ENCODE results near the gene MTG2. TPM values are rescaled to one million over a fixed set of nuclear protein-coding genes. Genes with fewer than 3 reads are reported as not detected.

Gene MTG2
- total and polyA plus RNA-seq, 2 of the 13 experiments (the other 11 are each of a cell fraction or from before 2014, with no cell fraction given): 20.4 to 37.8 TPM

DNA sequence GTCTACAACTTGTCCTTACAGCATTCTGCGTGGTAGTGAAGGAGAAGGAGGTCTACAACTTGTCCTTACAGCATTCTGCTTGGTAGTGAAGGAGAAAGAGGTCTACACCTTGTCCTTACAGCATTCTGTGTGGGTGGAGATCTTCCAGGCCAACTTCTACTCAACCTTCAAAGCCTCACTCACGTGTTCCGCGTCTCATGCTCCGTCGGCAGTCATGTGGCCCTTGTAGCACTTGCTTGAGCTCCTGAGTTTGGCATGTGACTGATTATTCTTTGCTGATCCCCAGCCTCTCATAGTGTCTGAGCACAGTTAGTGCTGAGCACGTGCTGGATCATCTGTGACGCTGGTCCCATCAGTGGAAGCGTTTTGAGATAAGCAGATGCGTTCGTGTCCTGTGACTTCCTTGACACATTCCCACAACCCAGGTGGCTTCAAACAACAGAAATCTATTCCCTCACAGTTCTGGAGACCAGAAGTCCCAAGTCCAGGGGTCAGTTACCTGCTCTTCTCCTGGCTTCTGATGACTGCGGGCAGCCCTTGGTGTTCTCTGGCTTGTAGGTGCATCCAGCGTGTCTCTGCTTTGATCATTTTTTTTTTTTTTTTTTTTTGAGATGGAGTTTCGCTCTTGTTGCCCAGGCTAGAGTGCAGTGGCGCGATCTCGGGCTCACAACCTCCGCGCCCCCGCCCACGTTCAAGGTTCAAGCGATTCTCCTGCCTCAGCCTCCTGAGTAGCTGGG is 36.6 kb upstream of the MTG2 start (continued):
- TF ChIP-seq ZNF468 (CRISPR knock-in tag; IDR thresholded peaks at IDR 0.05) (no peak), ZSCAN12 (CRISPR knock-in tag; IDR thresholded peaks at IDR 0.05) (no peak), SRSF9 (IDR thresholded peaks at IDR 0.05; ENCODE audit: borderline replicate concordance, insufficient read depth, low read depth, low read length, poor library complexity, severe bottlenecking) (no peak), BRD4 (CRISPR knock-in tag; IDR thresholded peaks at IDR 0.05) (0 out of 2 replicates have a peak, but pooled peaks have one; percentile 30), SP5 (CRISPR knock-in tag; IDR thresholded peaks at IDR 0.05; ENCODE audit: borderline replicate concordance, low read depth) (no peak; the same call in 1 of the 2 replicates), YY1 (IDR thresholded peaks at IDR 0.05; ENCODE audit: insufficient read depth, insufficient replicate concordance, low read depth, low read length) (no peak), KAT2B (IDR thresholded peaks at IDR 0.05; ENCODE audit: borderline replicate concordance, low read depth, low read length) (no peak), ZNF652 (CRISPR knock-in tag; IDR thresholded peaks at IDR 0.05; ENCODE audit: borderline replicate concordance, low read depth) (0 out of 2 replicates have a peak, but pooled peaks have one; percentile 28), ZNF549 (CRISPR knock-in tag; IDR thresholded peaks at IDR 0.05) (no peak), ZNF879 (CRISPR knock-in tag; IDR thresholded peaks at IDR 0.05) (no peak), ZNF607 (CRISPR knock-in tag; IDR thresholded peaks at IDR 0.05; ENCODE audit: borderline replicate concordance) (peak; percentile 18; the same call in 1 of the 2 replicates), TSC22D2 (CRISPR knock-in tag; IDR thresholded peaks at IDR 0.05; ENCODE audit: borderline replicate concordance) (peak; percentile 82; the same call in 1 of the 2 replicates), JDP2 (CRISPR knock-in tag; IDR thresholded peaks at IDR 0.05; ENCODE audit: borderline replicate concordance) (no peak), ZNF746 (CRISPR knock-in tag; IDR thresholded peaks at IDR 0.05) (no peak), AGO2 (optimal IDR thresholded peaks at IDR 0.05; ENCODE audit: low read depth, low read length) (no peak), ZNF317 (CRISPR knock-in tag; IDR thresholded peaks at IDR 0.05) (0 out of 2 replicates have a peak, but pooled peaks have one; percentile 50), NFKB2 (CRISPR knock-in tag; IDR thresholded peaks at IDR 0.05; ENCODE audit: borderline replicate concordance) (peak; percentile 82), ZFP36L1 (CRISPR knock-in tag; IDR thresholded peaks at IDR 0.05) (no peak), FOXC1 (CRISPR knock-in tag; IDR thresholded peaks at IDR 0.05; ENCODE audit: borderline replicate concordance) (peak; percentile 69; the same call in 1 of the 2 replicates), MTF1 (CRISPR knock-in tag; IDR thresholded peaks at IDR 0.05) (no peak), ONECUT2 (CRISPR knock-in tag; IDR thresholded peaks at IDR 0.05) (no peak), ZNF367 (CRISPR knock-in tag; IDR thresholded peaks at IDR 0.05; ENCODE audit: borderline replicate concordance) (no peak)
- TF ChIP-seq, protein P1, sequence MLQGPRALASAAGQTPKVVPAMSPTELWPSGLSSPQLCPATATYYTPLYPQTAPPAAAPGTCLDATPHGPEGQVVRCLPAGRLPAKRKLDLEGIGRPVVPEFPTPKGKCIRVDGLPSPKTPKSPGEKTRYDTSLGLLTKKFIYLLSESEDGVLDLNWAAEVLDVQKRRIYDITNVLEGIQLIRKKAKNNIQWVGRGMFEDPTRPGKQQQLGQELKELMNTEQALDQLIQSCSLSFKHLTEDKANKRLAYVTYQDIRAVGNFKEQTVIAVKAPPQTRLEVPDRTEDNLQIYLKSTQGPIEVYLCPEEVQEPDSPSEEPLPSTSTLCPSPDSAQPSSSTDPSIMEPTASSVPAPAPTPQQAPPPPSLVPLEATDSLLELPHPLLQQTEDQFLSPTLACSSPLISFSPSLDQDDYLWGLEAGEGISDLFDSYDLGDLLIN (CRISPR knock-in tag; IDR thresholded peaks at IDR 0.05; ENCODE audit: borderline replicate concordance): no peak
- TF ChIP-seq, protein P2, sequence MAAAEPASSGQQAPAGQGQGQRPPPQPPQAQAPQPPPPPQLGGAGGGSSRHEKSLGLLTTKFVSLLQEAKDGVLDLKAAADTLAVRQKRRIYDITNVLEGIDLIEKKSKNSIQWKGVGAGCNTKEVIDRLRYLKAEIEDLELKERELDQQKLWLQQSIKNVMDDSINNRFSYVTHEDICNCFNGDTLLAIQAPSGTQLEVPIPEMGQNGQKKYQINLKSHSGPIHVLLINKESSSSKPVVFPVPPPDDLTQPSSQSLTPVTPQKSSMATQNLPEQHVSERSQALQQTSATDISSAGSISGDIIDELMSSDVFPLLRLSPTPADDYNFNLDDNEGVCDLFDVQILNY (CRISPR knock-in tag; conservative IDR thresholded peaks at IDR 0.05): no peak
- TF ChIP-seq, protein P3, sequence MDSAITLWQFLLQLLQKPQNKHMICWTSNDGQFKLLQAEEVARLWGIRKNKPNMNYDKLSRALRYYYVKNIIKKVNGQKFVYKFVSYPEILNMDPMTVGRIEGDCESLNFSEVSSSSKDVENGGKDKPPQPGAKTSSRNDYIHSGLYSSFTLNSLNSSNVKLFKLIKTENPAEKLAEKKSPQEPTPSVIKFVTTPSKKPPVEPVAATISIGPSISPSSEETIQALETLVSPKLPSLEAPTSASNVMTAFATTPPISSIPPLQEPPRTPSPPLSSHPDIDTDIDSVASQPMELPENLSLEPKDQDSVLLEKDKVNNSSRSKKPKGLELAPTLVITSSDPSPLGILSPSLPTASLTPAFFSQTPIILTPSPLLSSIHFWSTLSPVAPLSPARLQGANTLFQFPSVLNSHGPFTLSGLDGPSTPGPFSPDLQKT (CRISPR knock-in tag; IDR thresholded peaks at IDR 0.05; ENCODE audit: borderline replicate concordance): no peak
- TF ChIP-seq, protein P4, sequence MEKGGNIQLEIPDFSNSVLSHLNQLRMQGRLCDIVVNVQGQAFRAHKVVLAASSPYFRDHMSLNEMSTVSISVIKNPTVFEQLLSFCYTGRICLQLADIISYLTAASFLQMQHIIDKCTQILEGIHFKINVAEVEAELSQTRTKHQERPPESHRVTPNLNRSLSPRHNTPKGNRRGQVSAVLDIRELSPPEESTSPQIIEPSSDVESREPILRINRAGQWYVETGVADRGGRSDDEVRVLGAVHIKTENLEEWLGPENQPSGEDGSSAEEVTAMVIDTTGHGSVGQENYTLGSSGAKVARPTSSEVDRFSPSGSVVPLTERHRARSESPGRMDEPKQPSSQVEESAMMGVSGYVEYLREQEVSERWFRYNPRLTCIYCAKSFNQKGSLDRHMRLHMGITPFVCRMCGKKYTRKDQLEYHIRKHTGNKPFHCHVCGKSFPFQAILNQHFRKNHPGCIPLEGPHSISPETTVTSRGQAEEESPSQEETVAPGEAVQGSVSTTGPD (CRISPR knock-in tag; IDR thresholded peaks at IDR 0.05): 0 out of 2 replicates have a peak, but pooled peaks have one; percentile 29

All from HepG2 (cell line).